ENCODE results near the gene GIMAP2. TPM values are rescaled to one million over a fixed set of nuclear protein-coding genes. Genes with fewer than 3 reads are reported as not detected.
"Not testable (repeated sequence)": the region's sequence is repeated elsewhere in the genome, so short reads cannot be mapped to it uniquely, and the experiment has no call there.

The GIMAP2 gene
- total and polyA plus RNA-seq, 2 donors (not counting 1 experiment from before 2014, with no cell fraction given): 1.4 to 13.9 TPM

- Histone ChIP-seq H3K27ac (ENCODE audit: insufficient read depth, low read length) (no peak overlapping the region), H3K79me2 (ENCODE audit: control insufficient read depth, insufficient read depth, low read length) (no peaks in the 10 kb centered on the region), H2AFZ (ENCODE audit: low read length) (no peak overlapping the region), H3K9ac (ENCODE audit: insufficient read depth, low read length) (no peak overlapping the region), H3K4me3 (replicated peaks in 1 of 4; ENCODE audit: control extremely low read depth in 1 of 4, insufficient read depth in 1 of 4, low read depth in 3 of 4, low read length in 4 of 4) (no peak overlapping the region), H3K9me3 (ENCODE audit: control insufficient read depth, insufficient read depth, low read depth, low read length) (no peaks in the 10 kb centered on the region), H3K27me3 (ENCODE audit: control insufficient read depth, insufficient read depth, low read length) (no peaks in the 10 kb centered on the region), H4K20me1 (ENCODE audit: control insufficient read depth, extremely low read depth, insufficient read depth, low read length) (no peaks in the 10 kb centered on the region), H3K36me3 (ENCODE audit: control insufficient read depth, insufficient read depth, low read length) (no peaks in the 10 kb centered on the region), H3K4me1 (ENCODE audit: control insufficient read depth, extremely low read depth, insufficient read depth, low read length) (no peaks in the 10 kb centered on the region), H3K4me2 (ENCODE audit: extremely low read depth, insufficient read depth, low read length) (no peak overlapping the region)
- TF ChIP-seq CTCF (conservative IDR thresholded peaks at IDR 0.05 in 1 of 2, IDR thresholded peaks at IDR 0.05 in 1 of 2; ENCODE audit: low read depth in 1 of 2, low read length in 2 of 2) (no peak), EZH2 (IDR thresholded peaks at IDR 0.05; ENCODE audit: low read length, missing control alignments) (no peak)
- DNase-seq (ENCODE audit: low read depth in 2 of 2): no peak
Measured at GRCh38 chr7:150668472-150668911, 17.0 kb upstream of the GIMAP2 start.

GRCh38 chr7:150668977-150669376, 16.5 kb upstream of the GIMAP2 start:
- no peaks in the 10 kb centered on the region for H3K79me2 ChIP-seq (ENCODE audit: control insufficient read depth, insufficient read depth, low read length)
- H4K20me1 ChIP-seq (ENCODE audit: control insufficient read depth, extremely low read depth, insufficient read depth, low read length): no peaks in the 10 kb centered on the region
- no peak for TF ChIP-seq EZH2 (IDR thresholded peaks at IDR 0.05; ENCODE audit: low read length, missing control alignments)
- no peak for TF ChIP-seq CTCF (conservative IDR thresholded peaks at IDR 0.05 in 1 of 2, IDR thresholded peaks at IDR 0.05 in 1 of 2; ENCODE audit: low read depth in 1 of 2, low read length in 2 of 2)
- H3K27me3 ChIP-seq (ENCODE audit: control insufficient read depth, insufficient read depth, low read length): no peaks in the 10 kb centered on the region
- H3K9ac ChIP-seq (ENCODE audit: insufficient read depth, low read length): no peak overlapping the region
- no peak overlapping the region for H3K4me3 ChIP-seq (replicated peaks in 1 of 4; ENCODE audit: control extremely low read depth in 1 of 4, insufficient read depth in 1 of 4, low read depth in 3 of 4, low read length in 4 of 4)
- H2AFZ ChIP-seq (ENCODE audit: low read length): no peak overlapping the region
- no peak overlapping the region for H3K27ac ChIP-seq (ENCODE audit: insufficient read depth, low read length)
- no peak for DNase-seq (ENCODE audit: low read depth in 2 of 2)
- H3K4me1 ChIP-seq (ENCODE audit: control insufficient read depth, extremely low read depth, insufficient read depth, low read length): no peaks in the 10 kb centered on the region
- no peaks in the 10 kb centered on the region for H3K36me3 ChIP-seq (ENCODE audit: control insufficient read depth, insufficient read depth, low read length)
- H3K9me3 ChIP-seq (ENCODE audit: control insufficient read depth, insufficient read depth, low read depth, low read length): no peaks in the 10 kb centered on the region
- no peak overlapping the region for H3K4me2 ChIP-seq (ENCODE audit: extremely low read depth, insufficient read depth, low read length)

- H3K27me3 ChIP-seq (ENCODE audit: control insufficient read depth, insufficient read depth, low read length); H4K20me1 ChIP-seq (ENCODE audit: control insufficient read depth, extremely low read depth, insufficient read depth, low read length); H3K36me3 ChIP-seq (ENCODE audit: control insufficient read depth, insufficient read depth, low read length); H3K27ac ChIP-seq (ENCODE audit: insufficient read depth, low read length); DNase-seq (ENCODE audit: low read depth in 2 of 2); H3K79me2 ChIP-seq (ENCODE audit: control insufficient read depth, insufficient read depth, low read length); H3K4me1 ChIP-seq (ENCODE audit: control insufficient read depth, extremely low read depth, insufficient read depth, low read length); H3K9ac ChIP-seq (ENCODE audit: insufficient read depth, low read length); H3K4me2 ChIP-seq (ENCODE audit: extremely low read depth, insufficient read depth, low read length); H3K4me3 ChIP-seq (replicated peaks in 1 of 4; ENCODE audit: control extremely low read depth in 1 of 4, insufficient read depth in 1 of 4, low read depth in 3 of 4, low read length in 4 of 4); H2AFZ ChIP-seq (ENCODE audit: low read length); H3K9me3 ChIP-seq (ENCODE audit: control insufficient read depth, insufficient read depth, low read depth, low read length): not testable (repeated sequence)
Measured at GRCh38 chr7:150671798-150672585, 13.5 kb upstream of the GIMAP2 start.

Measured in fibroblast of lung (primary cell).